WERI-Rb-1 (cell line): ENCODE data around the gene MSS51.
"Not testable (repeated sequence)": the region's sequence is repeated elsewhere in the genome, so short reads cannot be mapped to it uniquely, and the experiment has no call there.

ENCODE experiments used
- DNase-seq: peaks from one replicate; pipeline ENCODE4 v3.0.0-alpha.2; 2020
- H3K27ac ChIP-seq: fragments of 250-450 bp; sonication (Bioruptor Pico); 2 replicates; pipeline ENCODE4 v1.5.1; 2020; ENCODE audit warnings: mild to moderate bottlenecking, moderate library complexity
- H3K27me3 ChIP-seq: fragments of 250-450 bp; sonication (Bioruptor Pico); 2 replicates; pipeline ENCODE4 v1.5.1; 2021; ENCODE audit warnings: mild to moderate bottlenecking, low read depth, moderate library complexity; ENCODE audit not compliant: insufficient read depth, severe bottlenecking
- H3K36me3 ChIP-seq: fragments of 250-450 bp; sonication (Bioruptor Pico); 2 replicates; pipeline ENCODE4 v1.5.1; 2020; ENCODE audit warnings: mild to moderate bottlenecking, moderate library complexity
- H3K4me3 ChIP-seq: 2 replicates; pipeline ENCODE4 v1.5.1; 2011; ENCODE audit warnings: low read depth, mild to moderate bottlenecking, control low read depth, low read length
- H3K9me3 ChIP-seq: fragments of 250-450 bp; sonication (Bioruptor Pico); 2 replicates; pipeline ENCODE4 v1.5.1; 2021; ENCODE audit warnings: mild to moderate bottlenecking, moderate library complexity; ENCODE audit not compliant: severe bottlenecking
- CTCF ChIP-seq: IDR thresholded peaks from 2 replicates; pipeline ENCODE4 v1.5.1; 2011; ENCODE audit warnings: low read depth, mild to moderate bottlenecking, control low read depth, inconsistent platforms, low read length

The MSS51 gene

GRCh38 chr10:73399063-73399462, 34.3 kb downstream of the MSS51 start:
- Histone ChIP-seq H3K36me3 (peaks cover 41% of the 10 kb centered on the region), H3K27ac (no peak overlapping the region), H3K4me3 (no peak overlapping the region), H3K27me3 (no peaks in the 10 kb centered on the region), H3K9me3 (no peaks in the 10 kb centered on the region)
- no peak for TF ChIP-seq CTCF
- DNase-seq, result no peak

- TF ChIP-seq CTCF, result 0 out of 2 replicates have a peak, but pooled peaks have one; percentile 15
- no peak overlapping the region for H3K4me3 ChIP-seq
- H3K27ac ChIP-seq, result no peak overlapping the region
- no peaks in the 10 kb centered on the region for H3K9me3 ChIP-seq
- DNase-seq, result no peak
- H3K36me3 ChIP-seq, result peaks cover 41% of the 10 kb centered on the region
- H3K27me3 ChIP-seq, result no peaks in the 10 kb centered on the region
These were observed 35.3 kb downstream of the MSS51 start for GRCh38 chr10:73398024-73398423.

GRCh38 chr10:73394325-73394724, 39.0 kb downstream of the MSS51 start:
- not testable (repeated sequence) for H3K27me3 ChIP-seq, DNase-seq, H3K27ac ChIP-seq, H3K9me3 ChIP-seq, H3K4me3 ChIP-seq
- H3K36me3 ChIP-seq, result peaks cover 48% of the 10 kb centered on the region

- Histone ChIP-seq H3K9me3 (no peaks in the 10 kb centered on the region), H3K4me3 (no peak overlapping the region), H3K27me3 (no peaks in the 10 kb centered on the region), H3K36me3 (peaks cover 57% of the 10 kb centered on the region), H3K27ac (no peak overlapping the region)
- DNase-seq, result no peak
- no peak for TF ChIP-seq CTCF
These were observed 45.1 kb downstream of the MSS51 start for GRCh38 chr10:73388228-73388627.

- H3K27me3 ChIP-seq, result no peaks in the 10 kb centered on the region
- DNase-seq, result no peak
- H3K36me3 ChIP-seq, result peaks cover 71% of the 10 kb centered on the region
- H3K27ac ChIP-seq, result no peak overlapping the region
- no peaks in the 10 kb centered on the region for H3K9me3 ChIP-seq
- no peak overlapping the region for H3K4me3 ChIP-seq
- TF ChIP-seq CTCF, result no peak
These were observed 46.8 kb downstream of the MSS51 start for GRCh38 chr10:73386583-73386982.

- Histone ChIP-seq H3K27ac (no peak overlapping the region), H3K36me3 (peaks cover 78% of the 10 kb centered on the region), H3K27me3 (no peaks in the 10 kb centered on the region), H3K9me3 (no peaks in the 10 kb centered on the region), H3K4me3 (no peak overlapping the region)
- DNase-seq, result no peak
- no peak for TF ChIP-seq CTCF
These were observed 54.2 kb downstream of the MSS51 start for GRCh38 chr10:73379064-73379748.
